HUES6 (cell line): ENCODE results near the gene NFU1.
"Not testable (repeated sequence)": the region's sequence is repeated elsewhere in the genome, so short reads cannot be mapped to it uniquely, and the experiment has no call there.

Experiments
- H3K27ac ChIP-seq: 2 replicates; pipeline ENCODE4 v1.7.0; 2013; ENCODE audit warnings: low read depth, mild to moderate bottlenecking, low read length, inconsistent platforms
- H3K27me3 ChIP-seq: 2 replicates; pipeline ENCODE4 v1.6.1; 2013; ENCODE audit warnings: low read length; ENCODE audit not compliant: control insufficient read depth, insufficient read depth
- H3K36me3 ChIP-seq: 2 replicates; pipeline ENCODE4 v1.6.1; 2013; ENCODE audit warnings: low read length; ENCODE audit not compliant: control insufficient read depth, insufficient read depth
- H3K4me1 ChIP-seq: 2 replicates; pipeline ENCODE4 v1.6.1; 2013; ENCODE audit warnings: low read length; ENCODE audit not compliant: control insufficient read depth, insufficient read depth
- H3K4me3 ChIP-seq: 2 replicates; pipeline ENCODE4 v1.5.1; 2013; ENCODE audit warnings: low read depth, low read length
- H3K9ac ChIP-seq: one replicate; pipeline ENCODE4 v1.6.1; 2013; ENCODE audit warnings: mild to moderate bottlenecking, low read length
- H3K9me3 ChIP-seq: 2 replicates; pipeline ENCODE4 v1.6.1; 2013; ENCODE audit warnings: low read depth, low read length; ENCODE audit not compliant: control insufficient read depth, insufficient read depth

Gene NFU1

DNA sequence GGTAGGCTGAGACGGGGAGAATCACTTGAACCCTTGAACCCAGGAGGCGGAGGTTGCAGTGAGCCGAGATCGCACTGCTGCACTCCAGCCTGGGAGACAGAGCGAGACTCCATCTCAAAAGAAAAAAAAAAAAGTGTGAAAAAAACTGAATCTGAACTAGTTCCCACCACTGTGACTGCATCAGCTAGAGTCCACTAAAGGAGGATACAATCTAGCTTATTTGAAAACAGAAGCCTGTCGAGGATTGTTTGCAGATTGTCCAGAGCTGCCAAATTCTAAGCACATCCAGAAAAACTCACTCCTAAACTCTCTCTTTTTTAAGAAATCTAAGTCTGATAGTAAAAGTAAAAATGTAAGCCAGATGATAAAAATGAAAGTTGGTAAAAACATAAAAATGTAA lies 60.8 kb downstream of the NFU1 start:
- no peak overlapping the region for H3K27ac ChIP-seq

DNA sequence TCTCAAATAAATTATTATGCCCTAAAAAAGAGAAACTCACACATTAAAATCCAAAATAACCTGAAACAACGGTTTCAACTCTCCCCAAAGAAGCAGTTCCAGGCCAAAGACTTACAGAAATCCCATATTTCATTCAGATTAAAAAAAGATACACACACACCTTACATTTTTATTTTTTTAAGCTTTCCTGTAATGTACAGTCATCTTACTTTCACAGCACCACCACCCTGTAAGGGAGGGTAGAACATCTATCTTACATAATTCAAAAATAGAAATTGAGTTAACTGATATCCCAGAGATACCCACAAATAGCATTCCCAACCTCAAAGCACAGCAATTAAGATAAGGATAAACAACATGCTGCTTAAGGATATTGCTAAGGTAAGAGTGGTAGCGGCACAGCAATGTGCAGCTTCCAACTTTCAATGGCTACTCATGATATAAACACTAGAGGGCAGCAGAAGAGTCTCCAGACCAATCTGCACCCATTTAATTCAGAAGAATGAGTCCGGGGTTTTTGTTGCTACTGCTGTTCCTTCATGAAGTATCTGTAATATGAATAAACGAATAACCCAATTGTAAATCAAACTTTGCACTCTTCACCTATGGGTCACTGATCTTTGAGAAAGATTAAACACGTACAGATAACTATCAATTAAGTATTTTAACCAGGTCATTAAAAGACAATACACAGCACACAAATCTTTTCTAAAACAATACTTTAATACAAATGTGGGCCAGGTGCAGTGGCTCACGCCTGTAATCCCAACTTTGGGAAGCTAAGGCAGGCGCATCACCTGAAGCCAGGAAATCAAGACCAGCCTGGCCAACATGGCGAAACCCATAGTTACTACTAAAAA lies 61.5 kb downstream of the NFU1 start:
- Histone ChIP-seq H3K9me3 (no peaks in the 10 kb centered on the region), H3K4me1 (no peaks in the 10 kb centered on the region), H3K4me3 (no peak overlapping the region), H3K9ac (no peak overlapping the region), H3K27ac (no peak overlapping the region), H3K27me3 (no peaks in the 10 kb centered on the region), H3K36me3 (peaks cover 23% of the 10 kb centered on the region)

More for the DNA sequence above, 60.8 kb downstream of the NFU1 start:
- Histone ChIP-seq H3K9ac (no peak overlapping the region), H3K36me3 (peaks cover 17% of the 10 kb centered on the region), H3K9me3 (no peaks in the 10 kb centered on the region), H3K4me1 (no peaks in the 10 kb centered on the region), H3K27me3 (no peaks in the 10 kb centered on the region), H3K4me3 (no peak overlapping the region)

DNA sequence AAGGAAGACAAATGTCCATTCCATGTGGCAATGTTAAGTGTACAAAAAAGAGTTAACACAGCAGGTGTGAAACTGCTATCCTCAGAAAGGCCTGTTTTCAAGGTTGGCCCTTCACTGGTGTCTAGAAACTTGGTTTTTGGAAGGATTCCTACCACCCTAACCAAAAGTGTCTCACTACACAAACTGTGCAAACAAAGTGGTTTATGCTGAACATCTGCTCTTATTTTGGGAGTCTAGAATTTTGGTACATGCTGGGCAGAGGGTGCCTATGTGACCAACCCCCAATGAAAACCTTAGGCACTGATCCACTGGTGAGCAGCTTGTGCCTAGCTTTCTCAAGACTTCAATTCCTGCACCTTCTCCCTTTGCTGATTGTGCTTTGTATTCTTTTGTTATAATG lies 64.5 kb downstream of the NFU1 start:
- Histone ChIP-seq H3K36me3 (peaks cover 53% of the 10 kb centered on the region), H3K4me3 (no peak overlapping the region), H3K27me3 (no peaks in the 10 kb centered on the region), H3K27ac (no peak overlapping the region), H3K9me3 (no peaks in the 10 kb centered on the region), H3K4me1 (no peaks in the 10 kb centered on the region), H3K9ac (no peak overlapping the region)

DNA sequence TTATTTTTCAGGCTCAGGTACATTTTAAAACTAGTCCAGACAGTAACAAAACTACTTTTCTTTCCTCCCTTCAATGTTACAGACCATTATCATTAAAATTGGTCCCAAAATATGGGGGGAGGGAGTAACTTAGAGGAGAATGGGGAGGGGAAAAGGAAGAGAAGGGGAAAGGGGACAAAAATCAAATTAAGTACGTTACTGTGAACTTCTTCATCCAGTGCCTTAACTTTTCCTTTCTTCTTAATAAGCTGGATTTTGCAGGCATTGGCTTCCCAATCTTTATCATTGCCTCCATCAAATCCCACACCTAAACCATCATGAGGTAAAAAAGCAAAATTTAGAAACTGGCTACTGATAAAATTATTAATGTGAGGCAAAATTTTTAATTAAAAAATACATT lies 67.4 kb downstream of the NFU1 start:
- Histone ChIP-seq H3K9ac (no peak overlapping the region), H3K27me3 (no peaks in the 10 kb centered on the region), H3K36me3 (peaks cover 78% of the 10 kb centered on the region), H3K4me3 (no peak overlapping the region), H3K27ac (no peak overlapping the region), H3K9me3 (no peaks in the 10 kb centered on the region), H3K4me1 (no peaks in the 10 kb centered on the region)

DNA sequence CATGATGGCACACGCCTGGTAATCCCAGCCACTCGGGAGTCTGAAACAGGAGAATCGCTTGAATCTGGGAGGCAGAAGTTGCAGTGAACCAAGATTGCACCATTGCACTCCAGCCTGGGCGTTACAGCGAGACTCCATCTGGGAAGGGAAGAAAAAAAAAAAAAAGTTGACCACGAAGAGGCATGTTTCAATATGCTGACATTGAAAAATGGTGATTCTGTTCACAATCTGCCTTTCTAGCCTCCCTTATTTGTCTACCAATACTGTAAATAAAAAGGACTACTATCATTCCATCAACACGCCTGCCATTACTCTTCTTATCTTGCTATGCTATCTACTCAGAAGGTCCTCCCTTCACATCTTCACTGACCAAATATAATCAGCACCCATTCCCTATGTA lies 68.6 kb downstream of the NFU1 start:
- H3K36me3 ChIP-seq, result peaks cover 86% of the 10 kb centered on the region

DNA sequence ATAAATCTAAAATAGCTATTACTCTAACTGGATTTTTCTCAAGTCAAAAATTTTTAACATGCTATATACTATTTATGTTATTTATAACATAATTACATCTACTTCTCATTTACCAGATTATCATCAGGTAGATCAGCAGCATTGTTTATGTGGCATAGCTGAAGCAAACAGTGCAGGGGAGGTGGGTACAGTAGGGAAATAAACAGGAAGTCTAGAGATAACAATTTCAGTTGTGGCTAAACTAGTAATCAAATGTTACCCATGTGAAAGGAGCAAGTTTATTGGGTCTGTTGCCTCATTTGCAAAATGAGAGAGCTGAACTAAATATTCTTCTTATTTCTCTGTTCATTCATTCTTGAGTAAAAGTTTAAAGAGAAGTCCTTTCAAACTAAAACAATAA lies 77.9 kb downstream of the NFU1 start:
- H3K36me3 ChIP-seq, result peaks cover 88% of the 10 kb centered on the region

More for the DNA sequence above, 68.6 kb downstream of the NFU1 start:
- Histone ChIP-seq H3K9ac (no peak overlapping the region), H3K27ac (no peak overlapping the region), H3K9me3 (no peaks in the 10 kb centered on the region), H3K27me3 (no peaks in the 10 kb centered on the region), H3K4me3 (no peak overlapping the region), H3K4me1 (no peaks in the 10 kb centered on the region)

DNA sequence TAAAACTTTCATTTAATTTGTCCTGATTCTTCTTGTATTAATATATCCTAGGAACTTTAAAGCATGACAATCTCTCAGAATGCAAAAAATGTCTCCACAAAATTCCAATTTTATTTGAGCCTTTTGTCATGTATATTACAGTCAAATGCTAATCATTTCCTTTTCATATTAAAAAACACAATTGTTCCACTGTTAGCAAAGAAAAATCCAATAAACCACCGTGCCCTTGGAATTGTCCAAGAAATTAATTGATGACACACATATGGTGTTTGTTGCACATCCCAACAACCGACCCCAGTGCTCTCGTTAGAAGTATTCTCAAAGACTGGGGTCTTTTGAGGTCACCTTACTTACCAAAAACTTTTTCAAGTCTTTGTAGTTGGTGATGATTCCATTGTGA lies 78.3 kb downstream of the NFU1 start:
- Histone ChIP-seq H3K36me3 (peaks cover 88% of the 10 kb centered on the region), H3K4me3 (0 out of 2 replicates have a peak overlapping the region, but pooled peaks have one; percentile 0), H3K9ac (no peak overlapping the region), H3K4me1 (peaks cover 18% of the 10 kb centered on the region), H3K9me3 (no peaks in the 10 kb centered on the region), H3K27ac (peak overlapping the region; percentile 93), H3K27me3 (no peaks in the 10 kb centered on the region)

More for the DNA sequence above, 77.9 kb downstream of the NFU1 start:
- peaks cover 18% of the 10 kb centered on the region for H3K4me1 ChIP-seq
- H3K4me3 ChIP-seq, result 0 out of 2 replicates have a peak overlapping the region, but pooled peaks have one; percentile 0
- H3K27ac ChIP-seq, result peak overlapping the region; percentile 93
- H3K9ac ChIP-seq, result no peak overlapping the region
- no peaks in the 10 kb centered on the region for H3K9me3 ChIP-seq
- H3K27me3 ChIP-seq, result no peaks in the 10 kb centered on the region

DNA sequence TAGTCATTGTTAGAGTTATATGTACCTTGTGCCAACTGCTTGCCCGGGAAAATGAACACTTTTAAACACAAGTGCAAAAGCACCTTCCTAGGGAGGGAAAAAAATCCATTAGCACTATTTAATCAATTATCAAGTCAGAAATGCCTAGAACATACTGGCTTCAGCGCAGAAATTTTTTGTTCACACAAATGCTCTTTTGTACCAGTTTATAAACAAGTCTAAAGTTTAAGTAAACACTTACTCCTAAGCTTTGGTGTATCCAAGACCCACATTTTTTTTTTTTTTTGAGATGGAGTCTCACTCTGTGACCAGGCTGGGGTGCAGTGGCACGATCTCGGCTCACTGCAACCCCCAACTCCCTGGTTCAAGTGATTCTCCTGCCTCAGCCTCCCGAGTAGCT lies 80.8 kb downstream of the NFU1 start:
- Histone ChIP-seq H3K36me3 (peaks cover 84% of the 10 kb centered on the region), H3K4me1 (peaks cover 18% of the 10 kb centered on the region), H3K4me3 (no peak overlapping the region), H3K9me3 (no peaks in the 10 kb centered on the region), H3K9ac (no peak overlapping the region), H3K27ac (no peak overlapping the region), H3K27me3 (no peaks in the 10 kb centered on the region)

DNA sequence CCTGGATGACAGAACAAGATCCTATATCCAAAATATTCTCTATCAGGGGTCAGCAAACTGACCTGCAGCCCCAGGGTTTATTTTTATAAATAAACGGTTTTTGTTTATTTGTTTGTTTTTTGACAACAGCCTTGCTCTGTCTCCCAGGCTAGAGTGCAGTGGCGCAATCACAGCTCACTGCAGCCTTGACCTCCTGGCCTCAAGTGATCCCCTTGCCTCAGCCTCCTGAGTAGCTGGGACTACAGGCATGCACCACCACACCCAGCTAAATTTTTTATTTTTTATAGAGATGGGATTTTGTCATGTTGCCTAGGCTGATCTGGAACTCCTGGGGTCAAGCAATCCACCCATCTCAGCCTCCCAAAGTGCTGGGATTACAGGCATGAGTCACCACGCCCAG lies 82.3 kb downstream of the NFU1 start:
- Histone ChIP-seq H3K36me3 (peaks cover 86% of the 10 kb centered on the region), H3K4me1 (peaks cover 18% of the 10 kb centered on the region)
- not testable (repeated sequence) for H3K27me3 ChIP-seq, H3K9ac ChIP-seq, H3K4me3 ChIP-seq, H3K9me3 ChIP-seq, H3K27ac ChIP-seq

DNA sequence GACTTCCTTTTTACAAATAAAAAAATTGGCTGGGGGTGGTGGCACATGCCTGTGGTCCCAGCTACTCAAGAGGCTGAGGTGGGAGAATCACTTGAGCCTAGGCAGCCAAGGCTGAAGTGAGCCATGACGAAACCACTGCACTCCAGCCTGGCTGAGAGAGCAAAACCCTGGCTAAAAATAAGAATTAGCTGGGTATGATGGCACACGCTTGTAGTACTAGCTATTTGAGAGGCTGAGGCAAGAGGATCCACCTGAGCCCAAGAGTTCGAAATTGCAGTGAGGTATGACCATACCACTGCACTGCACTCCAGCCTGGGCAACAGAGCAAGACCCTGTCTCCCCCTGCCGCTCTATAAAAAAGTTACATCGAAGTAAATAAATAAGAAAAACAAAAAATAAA lies 83.9 kb downstream of the NFU1 start:
- Histone ChIP-seq H3K4me1 (peaks cover 3% of the 10 kb centered on the region; the same call in 1 of the 2 replicates), H3K36me3 (peaks cover 86% of the 10 kb centered on the region), H3K9ac (no peak overlapping the region), H3K27me3 (no peaks in the 10 kb centered on the region), H3K9me3 (no peaks in the 10 kb centered on the region), H3K27ac (no peak overlapping the region), H3K4me3 (no peak overlapping the region)

DNA sequence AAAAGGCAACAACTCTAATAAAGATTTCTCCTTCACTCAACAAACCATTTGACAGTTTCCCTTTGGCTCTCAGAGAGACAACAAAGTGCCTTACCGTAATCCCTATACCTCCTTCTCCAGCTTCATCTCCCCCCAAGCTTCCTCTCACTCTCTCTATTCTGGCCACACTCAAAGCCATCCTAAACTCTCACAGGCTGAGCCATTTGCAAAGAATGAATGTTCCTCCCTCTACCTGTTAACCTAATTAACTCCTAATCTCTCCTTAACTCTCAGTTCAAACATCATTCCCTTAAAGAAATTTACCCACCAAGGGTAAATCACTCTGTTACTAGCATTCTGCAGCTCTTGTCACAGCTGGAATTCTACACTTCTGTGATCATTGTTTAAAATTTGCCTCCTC lies 88.5 kb downstream of the NFU1 start:
- H3K36me3 ChIP-seq, result peaks cover 89% of the 10 kb centered on the region
- H3K9me3 ChIP-seq, result no peaks in the 10 kb centered on the region

More for the DNA sequence above, 88.5 kb downstream of the NFU1 start:
- Histone ChIP-seq H3K4me1 (no peaks in the 10 kb centered on the region), H3K9ac (no peak overlapping the region), H3K27ac (no peak overlapping the region), H3K27me3 (no peaks in the 10 kb centered on the region), H3K4me3 (no peak overlapping the region)
